Measurements from ENCODE around the gene DTL. TPM values are rescaled to one million over a fixed set of nuclear protein-coding genes. Genes with fewer than 3 reads are reported as not detected.

Gene DTL
- total RNA-seq, 1 experiment from 2014 or later, result 41.0 TPM

GRCh38 chr1:212044851-212045250 is 9.3 kb downstream of the DTL start:
- H3K9ac ChIP-seq (ENCODE audit: low read length), result no peak overlapping the region
- CTCF ChIA-PET, result interaction anchor here (3.4 kb wide), 1 partner anchor 10 kb away, joined by 25 read pairs; the partner anchor contains the start of genes DTL and INTS7
- H3K79me2 ChIP-seq (ENCODE audit: insufficient read depth, low read length), result peaks cover 71% of the 10 kb centered on the region
- H3K4me2 ChIP-seq (ENCODE audit: low read length), result no peak overlapping the region
- POLR2A ChIA-PET, result no interaction called here
- intact Hi-C loops (cut with micrococcal nuclease), result no loop called here
- RAD21 ChIA-PET (ENCODE audit: low non-redundant PET in 1 of 2, low total read pairs in 2 of 2, uncharacterized antibody in 2 of 2, unreplicated experiment in 2 of 2), result no interaction called here
- H4K20me1 ChIP-seq (ENCODE audit: insufficient read depth), result peaks cover 11% of the 10 kb centered on the region; the same call in 1 of the 2 replicates
- H3K36me3 ChIP-seq (ENCODE audit: control insufficient read depth in 1 of 2, insufficient read depth in 2 of 2, low read length in 2 of 2), result peaks cover 6 to 25% of the 10 kb centered on the region in 2 experiments; a peak in 3 of 4 replicates
- no peak for DNase-seq (ENCODE audit: low read depth, low spot score)
- no peak overlapping the region for H3K4me3 ChIP-seq (replicated peaks in 1 of 2; ENCODE audit: low read depth in 1 of 2, low read length in 2 of 2)
- H3K9me2 ChIP-seq (ENCODE audit: insufficient read depth), result no peaks in the 10 kb centered on the region
- no peaks in the 10 kb centered on the region for H3K27me3 ChIP-seq (ENCODE audit: insufficient read depth, low read length)
- no TSS peak for BruUV-seq (replicated peaks)
- H3K9me3 ChIP-seq (ENCODE audit: control insufficient read depth in 1 of 2, insufficient read depth in 1 of 2, low read depth in 1 of 2, low read length in 2 of 2), result no peaks in the 10 kb centered on the region
- H2AFZ ChIP-seq (ENCODE audit: low read depth, low read length, poor library complexity, severe bottlenecking), result no peak overlapping the region
- H3K27ac ChIP-seq (ENCODE audit: low read depth, low read length), result no peak overlapping the region
- peaks cover 0 to 8% of the 10 kb centered on the region in 2 experiments; a peak in 2 of 4 replicates for H3K4me1 ChIP-seq (ENCODE audit: control insufficient read depth in 1 of 2, insufficient read depth in 2 of 2, low read length in 2 of 2)
- TF ChIP-seq TCF7L2 (IDR thresholded peaks at IDR 0.05; ENCODE audit: borderline replicate concordance, extremely low read depth, insufficient read depth, insufficient read length) (no peak), ELF1 (IDR thresholded peaks at IDR 0.05; ENCODE audit: borderline replicate concordance, low read depth) (no peak), EZH2phosphoT487 (IDR thresholded peaks at IDR 0.05; ENCODE audit: borderline replicate concordance) (no peak)
- no peak for ATAC-seq

- Histone ChIP-seq H3K79me2 (ENCODE audit: insufficient read depth, low read length) (peaks cover 70% of the 10 kb centered on the region), H3K4me3 (replicated peaks in 1 of 2; ENCODE audit: low read depth in 1 of 2, low read length in 2 of 2) (no peak overlapping the region), H3K9me3 (ENCODE audit: control insufficient read depth in 1 of 2, insufficient read depth in 1 of 2, low read depth in 1 of 2, low read length in 2 of 2) (no peaks in the 10 kb centered on the region), H3K27ac (ENCODE audit: low read depth, low read length) (no peak overlapping the region), H4K20me1 (ENCODE audit: insufficient read depth) (peaks cover 6% of the 10 kb centered on the region; the same call in 1 of the 2 replicates), H3K4me2 (ENCODE audit: low read length) (no peak overlapping the region), H3K4me1 (ENCODE audit: control insufficient read depth in 1 of 2, insufficient read depth in 2 of 2, low read length in 2 of 2) (no peaks in the 10 kb centered on the region), H3K27me3 (ENCODE audit: insufficient read depth, low read length) (no peaks in the 10 kb centered on the region), H3K9ac (ENCODE audit: low read length) (no peak overlapping the region), H2AFZ (ENCODE audit: low read depth, low read length, poor library complexity, severe bottlenecking) (no peak overlapping the region), H3K9me2 (ENCODE audit: insufficient read depth) (no peaks in the 10 kb centered on the region), H3K36me3 (ENCODE audit: control insufficient read depth in 1 of 2, insufficient read depth in 2 of 2, low read length in 2 of 2) (peaks cover 6 to 35% of the 10 kb centered on the region in 2 experiments; a peak in 3 of 4 replicates)
- ATAC-seq (no peak), DNase-seq (ENCODE audit: low read depth, low spot score) (no peak)
- no TSS peak for BruUV-seq (replicated peaks)
- intact Hi-C loops (cut with micrococcal nuclease), result no loop called here
- ChIA-PET CTCF (interaction anchor here (3.4 kb wide), 1 partner anchor 11 kb away, joined by 25 read pairs; the partner anchor contains the start of genes DTL and INTS7), RAD21 (ENCODE audit: low non-redundant PET in 1 of 2, low total read pairs in 2 of 2, uncharacterized antibody in 2 of 2, unreplicated experiment in 2 of 2) (no interaction called here), POLR2A (interaction anchor here (1.0 kb wide), 1 partner anchor 11 kb away, joined by 4 read pairs; the partner anchor contains the start of genes DTL and INTS7)
- no peak for TF ChIP-seq REST (IDR thresholded peaks at IDR 0.05; ENCODE audit: low read depth)
- no peak for TF ChIP-seq YY1 (IDR thresholded peaks at IDR 0.05; ENCODE audit: extremely low read depth, insufficient replicate concordance, low read depth, low read length)
- no peak for TF ChIP-seq ZBTB33 (IDR thresholded peaks at IDR 0.05; ENCODE audit: extremely low read depth, insufficient replicate concordance, low read length)
- TF ChIP-seq SRF (IDR thresholded peaks at IDR 0.05; ENCODE audit: low read depth), result no peak
- TF ChIP-seq EGR1 (IDR thresholded peaks at IDR 0.05; ENCODE audit: low read depth), result no peak
- TF ChIP-seq CBX3 (IDR thresholded peaks at IDR 0.05; ENCODE audit: low read depth), result no peak
- TF ChIP-seq SIN3A (IDR thresholded peaks at IDR 0.05; ENCODE audit: low read depth), result no peak
- no peak for TF ChIP-seq JUND (IDR thresholded peaks at IDR 0.05)
- TF ChIP-seq EZH2phosphoT487 (IDR thresholded peaks at IDR 0.05; ENCODE audit: borderline replicate concordance), result no peak
- TF ChIP-seq POLR2A (IDR thresholded peaks at IDR 0.05; ENCODE audit: borderline replicate concordance, extremely low read depth, insufficient read depth, insufficient read length), result no peak
- TF ChIP-seq POLR2AphosphoS5 (IDR thresholded peaks at IDR 0.05; ENCODE audit: low read depth, low read length), result no peak
- no peak for TF ChIP-seq MAX (IDR thresholded peaks at IDR 0.05)
- no peak for TF ChIP-seq RAD21 (IDR thresholded peaks at IDR 0.05; ENCODE audit: low read depth)
- TF ChIP-seq ZFX (IDR thresholded peaks at IDR 0.05), result no peak
Measured at GRCh38 chr1:212045981-212046380, 10.4 kb downstream of the DTL start.

Measured in HCT116 (cell line).